HepG2 (cell line): ENCODE measurements around the gene NAT9. TPM values are rescaled to one million over a fixed set of nuclear protein-coding genes. Genes with fewer than 3 reads are reported as not detected.

Experiments
- DBP ChIP-seq: sonication (generic); formaldehyde crosslinking; IDR thresholded peaks from 2 replicates; pipeline ENCODE4 v1.4.0; 2020; ENCODE audit warnings: missing genetic modification reagents; ENCODE audit errors: not compliant biosample characterization
- HMGXB3 ChIP-seq: sonication (generic); formaldehyde crosslinking; IDR thresholded peaks from 2 replicates; pipeline ENCODE4 v1.4.0; 2020; ENCODE audit warnings: missing genetic modification reagents, borderline replicate concordance
- HOXA9 ChIP-seq: sonication (generic); formaldehyde crosslinking; IDR thresholded peaks from 2 replicates; pipeline ENCODE4 v1.8.1; 2022; ENCODE audit warnings: missing genetic modification reagents, mild to moderate bottlenecking, moderate library complexity, borderline replicate concordance
- KMT2B ChIP-seq: IDR thresholded peaks from 2 replicates; pipeline ENCODE4 v1.6.1; 2016; ENCODE audit warnings: missing genetic modification reagents, missing compliant biosample characterization
- MAX ChIP-seq: IDR thresholded peaks from 2 replicates; pipeline ENCODE4 v1.6.1; 2012; ENCODE audit warnings: inconsistent platforms
- MTA1 ChIP-seq: sonication (generic); formaldehyde crosslinking; IDR thresholded peaks from 2 replicates; pipeline ENCODE4 v1.4.0; 2020; ENCODE audit warnings: missing genetic modification reagents, mild to moderate bottlenecking, borderline replicate concordance
- NCOA1 ChIP-seq: sonication (generic); formaldehyde crosslinking; IDR thresholded peaks from 2 replicates; pipeline ENCODE4 v1.9.0; 2021; ENCODE audit warnings: missing genetic modification reagents
- NFIB ChIP-seq: sonication (generic); formaldehyde crosslinking; IDR thresholded peaks from 2 replicates; pipeline ENCODE4 v1.9.0; 2021; ENCODE audit warnings: missing genetic modification reagents, mild to moderate bottlenecking, borderline replicate concordance
- PRDM15 ChIP-seq: sonication (generic); formaldehyde crosslinking; IDR thresholded peaks from 2 replicates; pipeline ENCODE4 v1.4.0; 2020; ENCODE audit warnings: missing genetic modification reagents
- SIX1 ChIP-seq: sonication (generic); formaldehyde crosslinking; IDR thresholded peaks from 2 replicates; pipeline ENCODE4 v1.4.0; 2020; ENCODE audit warnings: missing genetic modification reagents, borderline replicate concordance
- SMYD3 ChIP-seq: sonication (generic); formaldehyde crosslinking; IDR thresholded peaks from 2 replicates; pipeline ENCODE4 v1.8.1; 2023; ENCODE audit warnings: mild to moderate bottlenecking, missing genetic modification reagents
- TARDBP ChIP-seq: sonication (generic); formaldehyde crosslinking; IDR thresholded peaks from 2 replicates; pipeline ENCODE4 v1.8.0; 2022; ENCODE audit warnings: mild to moderate bottlenecking, missing genetic modification reagents
- TP53 ChIP-seq: sonication (generic); formaldehyde crosslinking; conservative IDR thresholded peaks from 2 replicates; pipeline ENCODE4 v1.4.0; 2020; ENCODE audit warnings: missing genetic modification reagents
- U2AF1 ChIP-seq: fragments of 200-400 bp; formaldehyde crosslinking; optimal IDR thresholded peaks from 2 replicates; pipeline ENCODE3; 2017; ENCODE audit warnings: mild to moderate bottlenecking, low read depth, low read length
- ZBTB2 ChIP-seq: sonication (generic); formaldehyde crosslinking; IDR thresholded peaks from 2 replicates; pipeline ENCODE4 v1.8.0; 2022; ENCODE audit warnings: low read depth, missing genetic modification reagents
- ZNF263 ChIP-seq: sonication (generic); formaldehyde crosslinking; IDR thresholded peaks from 2 replicates; pipeline ENCODE4 v1.4.0; 2020; ENCODE audit warnings: missing genetic modification reagents
- ZNF564 ChIP-seq: sonication (generic); formaldehyde crosslinking; IDR thresholded peaks from 2 replicates; pipeline ENCODE4 v1.8.1; 2023; ENCODE audit warnings: mild to moderate bottlenecking, missing genetic modification reagents
- ZSCAN31 ChIP-seq: sonication (generic); formaldehyde crosslinking; IDR thresholded peaks from 2 replicates; pipeline ENCODE4 v1.5.0; 2020; ENCODE audit warnings: low read depth, mild to moderate bottlenecking, missing genetic modification reagents
- polyA plus RNA-seq, 8 experiments: library from polyadenylated mRNA; depleted of rRNA in 3 of 8; stranded (reverse) in 7 of 8; unstranded in 1 of 8; fragments of >200 nt; fragmentation: Illumina TruSeq in 4 of 8; extraction: Trizol in 4 of 8; gene quantifications; 2 replicates each; pipeline versions ENCODE4 v1.2.1 to v1.2.3, GENCODE V29; 2011 to 2016; ENCODE audit warnings: low read depth in 4 of 8, missing spikeins in 1 of 8, mixed read lengths in 1 of 8; ENCODE audit not compliant: insufficient read depth in 1 of 8
- total RNA-seq, 5 experiments: library from RNA; depleted of rRNA; stranded (reverse); fragments of >200 nt; fragmentation: Illumina TruSeq; extraction: Trizol; gene quantifications; 2 replicates each; pipeline ENCODE4 v1.2.3, GENCODE V29; 2016; ENCODE audit warnings: low read depth in 1 of 5

NAT9 gene
- total and polyA plus RNA-seq, 2 of the 13 experiments (the other 11 are each of a cell fraction or from before 2014, with no cell fraction given): 39.7 to 44.2 TPM

- TF ChIP-seq DBP (CRISPR knock-in tag) (peak; percentile 58), HOXA9 (CRISPR knock-in tag) (no peak), KMT2B (CRISPR knock-in tag) (peak; percentile 80), ZNF564 (CRISPR knock-in tag) (peak; percentile 75; the same call in 1 of the 2 replicates), ZNF263 (CRISPR knock-in tag) (peak; percentile 81), MTA1 (CRISPR knock-in tag) (peak; percentile 95), NFIB (CRISPR knock-in tag) (0 out of 2 replicates have a peak, but pooled peaks have one; percentile 71), SMYD3 (peak; percentile 40; the same call in 1 of the 2 replicates), ZBTB2 (CRISPR knock-in tag) (peak; percentile 72), MAX (peak; percentile 98), NCOA1 (CRISPR knock-in tag) (peak; percentile 62), HMGXB3 (peak; percentile 63; the same call in 1 of the 2 replicates), PRDM15 (CRISPR knock-in tag) (peak; percentile 78), U2AF1 (no peak), TP53 (peak; percentile 50; the same call in 1 of the 2 replicates), SIX1 (CRISPR knock-in tag) (no peak; the same call in 1 of the 2 replicates), TARDBP (peak; percentile 71; the same call in 1 of the 2 replicates), ZSCAN31 (CRISPR knock-in tag) (peak; percentile 81)
Measured at GRCh38 chr17:74750327-74751069, 25.6 kb downstream of the NAT9 start (continued).
